Central memory CD8-positive, alpha-beta T cell (primary cell): ENCODE measurements around the gene CCL20.

Source experiments
- ATAC-seq: fragments of 150-1000 bp; cut with Tn5 transposase; replicated peaks from 2 replicates; pipeline ENCODE4 v1.10.0; 2022; ENCODE audit warnings: mild to moderate bottlenecking, moderate FRiP score, moderate number of reproducible peaks; ENCODE audit not compliant: poor library complexity, severe bottlenecking; ENCODE audit errors: extremely low read depth
- DNase-seq, 2 donors: peaks; one replicate each; pipeline ENCODE4 v3.0.0; 2021; ENCODE audit warnings: low spot score in 2 of 2
- H3K27ac Mint-ChIP-seq: one replicate; pipeline ENCODE4 v1.8.0; 2022; ENCODE audit warnings: low read depth, mild to moderate bottlenecking, moderate library complexity, mixed read lengths
- H3K27me3 Mint-ChIP-seq: one replicate; pipeline ENCODE4 v1.8.0; 2022; ENCODE audit warnings: mixed read lengths
- H3K36me3 Mint-ChIP-seq: one replicate; pipeline ENCODE4 v1.8.0; 2022; ENCODE audit warnings: mild to moderate bottlenecking, moderate library complexity, mixed read lengths; ENCODE audit not compliant: insufficient read depth
- H3K4me1 Mint-ChIP-seq: one replicate; pipeline ENCODE4 v1.8.0; 2022; ENCODE audit warnings: mixed read lengths
- H3K4me3 Mint-ChIP-seq: one replicate; pipeline ENCODE4 v1.8.0; 2022; ENCODE audit warnings: mild to moderate bottlenecking, moderate library complexity, mixed read lengths
- H3K9me3 Mint-ChIP-seq: one replicate; pipeline ENCODE4 v1.8.0; 2022; ENCODE audit warnings: mixed read lengths

Gene CCL20

GRCh38 chr2:227813229-227813561 lies 447 bp upstream of the CCL20 start:
- ATAC-seq (no peak), DNase-seq (no peak)
- Mint-ChIP-seq H3K4me1 (no peaks in the 10 kb centered on the region), H3K9me3 (no peaks in the 10 kb centered on the region), H3K4me3 (no peak overlapping the region), H3K27me3 (peaks cover 12% of the 10 kb centered on the region), H3K36me3 (no peaks in the 10 kb centered on the region), H3K27ac (no peak overlapping the region)

GRCh38 chr2:227815066-227815465 lies 1.4 kb downstream of the CCL20 start:
- Mint-ChIP-seq H3K27ac (no peak overlapping the region), H3K36me3 (no peaks in the 10 kb centered on the region), H3K4me3 (no peak overlapping the region), H3K27me3 (peaks cover 12% of the 10 kb centered on the region), H3K9me3 (no peaks in the 10 kb centered on the region), H3K4me1 (no peaks in the 10 kb centered on the region)
- DNase-seq = no peak
- ATAC-seq = no peak

DNA sequence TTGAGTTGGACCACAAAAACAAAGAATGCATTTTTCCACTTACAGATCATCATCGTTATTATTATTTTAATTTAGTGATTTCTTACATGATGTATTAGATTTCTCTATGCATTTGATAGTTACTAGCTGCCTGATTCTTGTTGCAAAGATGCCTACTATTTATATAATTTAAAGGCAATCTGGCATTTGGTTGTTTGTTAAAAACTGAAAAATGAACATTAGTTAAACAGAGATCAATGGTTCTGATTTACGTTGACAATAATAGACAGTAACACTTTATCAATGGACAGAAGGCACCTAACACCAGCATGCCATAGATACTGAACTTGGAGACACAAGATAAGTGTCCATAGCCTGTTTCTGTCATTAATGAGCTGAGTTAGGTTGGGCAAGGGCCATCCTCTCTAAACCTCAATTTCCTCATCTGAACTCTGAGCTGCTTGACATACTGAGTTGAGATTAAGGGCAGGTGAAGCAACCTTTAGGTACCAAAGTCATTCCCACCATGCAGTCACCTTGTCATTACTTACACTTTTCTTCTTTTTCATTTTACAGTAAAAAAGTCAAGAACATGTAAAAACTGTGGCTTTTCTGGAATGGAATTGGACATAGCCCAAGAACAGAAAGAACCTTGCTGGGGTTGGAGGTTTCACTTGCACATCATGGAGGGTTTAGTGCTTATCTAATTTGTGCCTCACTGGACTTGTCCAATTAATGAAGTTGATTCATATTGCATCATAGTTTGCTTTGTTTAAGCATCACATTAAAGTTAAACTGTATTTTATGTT lies 3.1 kb downstream of the CCL20 start:
- DNase-seq = no peak
- no peak overlapping the region for H3K27ac Mint-ChIP-seq

GRCh38 chr2:227817336-227817735 lies 3.7 kb downstream of the CCL20 start:
- Mint-ChIP-seq H3K36me3 (no peaks in the 10 kb centered on the region), H3K4me1 (no peaks in the 10 kb centered on the region), H3K9me3 (peaks cover 6% of the 10 kb centered on the region), H3K4me3 (no peak overlapping the region), H3K27me3 (peaks cover 27% of the 10 kb centered on the region), H3K27ac (no peak overlapping the region)
- no peak for ATAC-seq
- no peak for DNase-seq

More for the DNA sequence above, 3.1 kb downstream of the CCL20 start:
- no peaks in the 10 kb centered on the region for H3K36me3 Mint-ChIP-seq
- no peaks in the 10 kb centered on the region for H3K4me1 Mint-ChIP-seq
- H3K4me3 Mint-ChIP-seq = no peak overlapping the region
- no peak for ATAC-seq
- H3K27me3 Mint-ChIP-seq = peaks cover 27% of the 10 kb centered on the region
- peaks cover 6% of the 10 kb centered on the region for H3K9me3 Mint-ChIP-seq

DNA sequence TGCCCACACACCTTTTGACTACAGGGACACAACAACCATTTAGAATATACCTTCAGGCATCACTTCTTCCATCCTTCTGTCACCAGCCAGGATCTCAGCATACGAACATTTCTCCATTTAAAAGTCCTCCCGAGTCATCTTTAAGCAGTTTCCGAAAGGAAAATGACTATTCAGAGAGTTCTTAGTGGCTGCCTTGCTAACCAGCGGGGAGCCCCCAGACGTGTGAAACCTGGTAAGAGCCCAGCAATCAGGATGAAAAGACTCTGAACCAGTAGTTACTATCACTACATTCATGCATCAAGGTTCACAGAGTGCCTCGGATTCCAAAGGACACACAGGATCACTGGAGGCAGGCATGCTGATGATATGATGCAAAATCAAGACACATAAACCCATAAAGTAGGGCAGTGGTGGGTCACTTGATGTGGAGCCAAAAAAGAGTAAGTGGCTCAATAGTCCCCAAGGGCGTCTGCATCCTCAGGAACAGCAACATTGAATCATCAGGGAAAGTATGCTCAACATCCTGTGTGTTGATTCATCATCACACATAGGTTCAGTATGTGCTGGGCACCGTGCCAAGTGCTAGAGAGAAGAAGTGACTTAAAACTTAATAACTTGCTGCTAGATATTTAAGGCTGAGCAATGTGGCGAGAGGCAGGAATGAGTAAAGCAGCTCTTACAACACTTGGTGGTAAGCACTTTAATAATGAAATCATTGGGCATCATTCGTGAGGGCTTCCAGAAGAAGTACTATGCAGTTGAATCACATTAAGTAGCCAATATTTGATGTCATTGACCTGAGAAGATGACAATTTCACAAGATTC lies 4.4 kb downstream of the CCL20 start:
- H3K27me3 Mint-ChIP-seq = peaks cover 27% of the 10 kb centered on the region
- no peak overlapping the region for H3K4me3 Mint-ChIP-seq
- no peak for DNase-seq
- no peak overlapping the region for H3K27ac Mint-ChIP-seq
- H3K36me3 Mint-ChIP-seq = no peaks in the 10 kb centered on the region
- peaks cover 6% of the 10 kb centered on the region for H3K9me3 Mint-ChIP-seq
- ATAC-seq = peak; percentile 32
- no peaks in the 10 kb centered on the region for H3K4me1 Mint-ChIP-seq

GRCh38 chr2:227818675-227819397 lies 5.2 kb downstream of the CCL20 start:
- H3K4me1 Mint-ChIP-seq = no peaks in the 10 kb centered on the region
- ATAC-seq (no peak), DNase-seq (no peak)
- H3K4me3 Mint-ChIP-seq = no peak overlapping the region
- H3K36me3 Mint-ChIP-seq = no peaks in the 10 kb centered on the region
- H3K27ac Mint-ChIP-seq = no peak overlapping the region
- peaks cover 6% of the 10 kb centered on the region for H3K9me3 Mint-ChIP-seq
- H3K27me3 Mint-ChIP-seq = peaks cover 20% of the 10 kb centered on the region

- H3K4me1 Mint-ChIP-seq = no peaks in the 10 kb centered on the region
- no peak overlapping the region for H3K27ac Mint-ChIP-seq
Observed at GRCh38 chr2:227819398-227819697, 5.7 kb downstream of the CCL20 start.

GRCh38 chr2:227821043-227821942 lies 7.7 kb downstream of the CCL20 start:
- Mint-ChIP-seq H3K4me1 (no peaks in the 10 kb centered on the region), H3K4me3 (no peak overlapping the region), H3K27ac (no peak overlapping the region), H3K36me3 (no peaks in the 10 kb centered on the region), H3K27me3 (peaks cover 17% of the 10 kb centered on the region), H3K9me3 (peaks cover 6% of the 10 kb centered on the region)
- ATAC-seq (no peak), DNase-seq (no peak)

More at GRCh38 chr2:227819398-227819697, 5.7 kb downstream of the CCL20 start:
- no peak overlapping the region for H3K4me3 Mint-ChIP-seq
- ATAC-seq (no peak), DNase-seq (no peak)
- peaks cover 15% of the 10 kb centered on the region for H3K27me3 Mint-ChIP-seq
- H3K36me3 Mint-ChIP-seq = no peaks in the 10 kb centered on the region
- peaks cover 6% of the 10 kb centered on the region for H3K9me3 Mint-ChIP-seq

- Mint-ChIP-seq H3K4me1 (no peaks in the 10 kb centered on the region), H3K36me3 (no peaks in the 10 kb centered on the region), H3K27ac (no peak overlapping the region), H3K9me3 (peaks cover 13% of the 10 kb centered on the region), H3K4me3 (no peak overlapping the region), H3K27me3 (peaks cover 30% of the 10 kb centered on the region)
- no peak for ATAC-seq
- DNase-seq = no peak
Observed at GRCh38 chr2:227822416-227823003, 8.9 kb downstream of the CCL20 start.

GRCh38 chr2:227823922-227824321 lies 10.3 kb downstream of the CCL20 start:
- Mint-ChIP-seq H3K4me1 (no peaks in the 10 kb centered on the region), H3K9me3 (peaks cover 13% of the 10 kb centered on the region), H3K27ac (no peak overlapping the region), H3K4me3 (no peak overlapping the region), H3K36me3 (no peaks in the 10 kb centered on the region), H3K27me3 (peaks cover 31% of the 10 kb centered on the region)
- ATAC-seq (no peak), DNase-seq (no peak)

DNA sequence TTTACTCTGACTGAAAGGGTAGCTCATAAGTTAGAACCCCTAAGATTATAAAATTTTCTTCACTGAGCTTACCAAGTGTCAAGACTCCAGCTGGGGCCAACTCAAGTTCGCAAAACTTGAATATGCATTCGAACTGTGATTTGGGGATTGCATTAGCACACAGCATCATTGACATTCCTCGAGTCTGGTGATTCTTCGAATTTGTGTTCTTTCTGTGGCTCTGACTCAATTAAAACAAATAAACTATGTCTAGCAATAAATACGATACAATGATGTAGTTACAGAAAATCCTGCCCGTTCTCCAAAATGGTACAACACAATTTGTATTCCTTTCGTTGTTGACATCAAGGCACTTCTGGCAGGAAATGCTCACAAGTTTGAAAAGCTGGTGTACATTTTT lies 11.1 kb downstream of the CCL20 start:
- peaks cover 13% of the 10 kb centered on the region for H3K9me3 Mint-ChIP-seq
- no peak for DNase-seq

More for the DNA sequence above, 11.1 kb downstream of the CCL20 start:
- H3K4me3 Mint-ChIP-seq = no peak overlapping the region
- no peak overlapping the region for H3K27ac Mint-ChIP-seq
- no peaks in the 10 kb centered on the region for H3K36me3 Mint-ChIP-seq
- H3K27me3 Mint-ChIP-seq = peaks cover 31% of the 10 kb centered on the region
- H3K4me1 Mint-ChIP-seq = no peaks in the 10 kb centered on the region
- ATAC-seq = no peak
